ENCODE data around the gene AFF3. TPM values are rescaled to one million over a fixed set of nuclear protein-coding genes. Genes with fewer than 3 reads are reported as not detected.

AFF3 gene
- total RNA-seq, 1 experiment from 2014 or later, result 0.22 TPM

- Histone ChIP-seq H3K27ac (ENCODE audit: insufficient read length, low read depth, low read length) (no peak overlapping the region), H2BK5ac (ENCODE audit: insufficient read length, low read length) (no peak overlapping the region), H3K14ac (ENCODE audit: insufficient read depth, low read length) (no peak overlapping the region), H3T11ph (ENCODE audit: low read length) (no peak overlapping the region), H3K18ac (ENCODE audit: insufficient read length, low read depth, low read length) (no peak overlapping the region), H3K4ac (ENCODE audit: low read depth, low read length) (no peak overlapping the region), H3K79me1 (ENCODE audit: insufficient read depth, low read depth, low read length, poor library complexity, severe bottlenecking) (no peaks in the 10 kb centered on the region), H2AK5ac (ENCODE audit: insufficient read length, low read length) (no peak overlapping the region), H3K23ac (ENCODE audit: insufficient read length, low read depth, low read length) (no peak overlapping the region), H2BK15ac (ENCODE audit: low read depth, low read length) (no peak overlapping the region), H4K91ac (ENCODE audit: insufficient read length, low read depth, low read length) (no peak overlapping the region), H3K4me2 (ENCODE audit: insufficient read depth, insufficient read length, low read length) (no peak overlapping the region), H2BK12ac (ENCODE audit: insufficient read length, low read depth, low read length) (no peak overlapping the region), H3K56ac (ENCODE audit: insufficient read length, low read depth, low read length) (no peak overlapping the region), H4K20me1 (ENCODE audit: control insufficient read depth, insufficient read depth, insufficient read length) (no peaks in the 10 kb centered on the region), H3K79me2 (ENCODE audit: insufficient read depth, low read length) (no peaks in the 10 kb centered on the region), H3K9me3 (ENCODE audit: control insufficient read depth, low read depth, low read length) (no peaks in the 10 kb centered on the region), H3K4me1 (ENCODE audit: insufficient read depth, low read length) (no peaks in the 10 kb centered on the region), H3K9ac (ENCODE audit: extremely low read depth, insufficient read length, low read length) (no peak overlapping the region), H3K27me3 (ENCODE audit: insufficient read depth, low read length) (no peaks in the 10 kb centered on the region), H4K5ac (ENCODE audit: insufficient read length, low read depth, low read length) (no peak overlapping the region), H2AFZ (ENCODE audit: low read length) (no peak overlapping the region), H4K8ac (replicated peaks; ENCODE audit: insufficient read length, low read depth, low read length) (no peak overlapping the region), H2BK120ac (ENCODE audit: low read depth, low read length, poor library complexity, severe bottlenecking) (no peak overlapping the region), H2BK20ac (ENCODE audit: low read depth, low read length, poor library complexity, severe bottlenecking) (no peak overlapping the region), H3K23me2 (ENCODE audit: insufficient read length, low read depth, low read length, poor library complexity, severe bottlenecking) (no peaks in the 10 kb centered on the region)
- no peak overlapping the region for H3K4me3 Mint-ChIP-seq
- peaks cover 52% of the 10 kb centered on the region for H3K27me3 Mint-ChIP-seq (ENCODE audit: low read depth)
- WGBS (ENCODE audit: extremely low coverage, insufficient read length, low lambda C conversion rate), result no CpG with 5 or more reads among the region's 5 CpGs
- no peaks in the 10 kb centered on the region for H3K4me1 Mint-ChIP-seq
- H3K27ac Mint-ChIP-seq, result no peak overlapping the region
- H3K9me3 Mint-ChIP-seq, result no peaks in the 10 kb centered on the region
- TF ChIP-seq CTCF (conservative IDR thresholded peaks at IDR 0.05), result no peak
- no peaks in the 10 kb centered on the region for H3K36me3 Mint-ChIP-seq (ENCODE audit: insufficient read depth in 1 of 3, low read depth in 3 of 3)
- DNase-seq, result no peak
Measured at GRCh38 chr2:100137318-100137717, 5.1 kb downstream of the AFF3 start.
